ENCODE measurements around the gene CLK2. TPM values are rescaled to one million over a fixed set of nuclear protein-coding genes. Genes with fewer than 3 reads are reported as not detected.

Gene CLK2
- total and polyA plus RNA-seq, 2 of the 13 experiments (the other 11 are each of a cell fraction or from before 2014, with no cell fraction given) = 20.1 to 73.5 TPM

DNA sequence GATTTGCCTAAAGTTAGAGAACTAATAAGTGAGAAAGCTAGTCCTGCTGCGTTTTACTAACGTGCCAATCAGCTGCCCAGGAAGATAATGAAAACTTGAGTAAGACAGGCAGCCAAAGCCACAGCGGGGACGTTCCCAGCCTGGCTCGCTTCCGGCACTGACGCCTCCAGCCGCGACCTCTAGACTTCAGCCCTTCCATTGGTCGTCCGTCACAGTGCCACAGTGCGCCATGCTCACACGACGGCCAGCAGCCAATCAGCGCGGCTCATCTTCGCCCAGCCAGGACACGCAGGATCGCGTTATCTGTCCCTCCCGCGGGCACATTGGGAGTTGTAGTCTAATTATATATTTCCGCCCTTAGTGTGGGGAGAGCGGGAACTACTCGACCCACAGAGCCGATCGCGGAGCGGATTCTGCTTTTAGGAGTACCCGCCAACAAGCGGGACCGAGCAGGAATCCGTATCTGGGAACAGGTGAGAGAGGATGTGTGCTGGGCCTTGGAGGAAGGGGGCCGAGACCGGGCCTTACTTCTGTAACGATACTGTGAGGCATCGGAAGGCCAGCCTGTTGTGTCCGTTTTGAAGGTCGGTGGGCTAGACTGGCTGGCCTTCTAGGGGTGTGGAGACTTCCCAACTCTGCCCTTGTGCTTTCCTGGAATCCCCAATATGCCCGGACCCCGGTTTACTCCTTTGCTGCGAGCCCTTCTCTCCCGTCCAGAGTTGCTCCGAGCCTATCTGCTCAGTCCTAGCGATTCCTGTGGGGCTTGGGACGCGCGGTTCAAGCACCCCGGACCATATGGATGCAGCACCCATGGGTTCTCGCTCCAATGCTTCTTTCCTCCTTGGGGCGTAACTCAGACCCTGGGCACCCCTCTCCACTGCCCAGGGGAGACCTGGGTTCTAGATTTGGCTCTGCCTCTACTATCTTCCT is 35.5 kb upstream of the CLK2 start, which contains the start of gene FDPS (continued):
- TF ChIP-seq, protein P1, sequence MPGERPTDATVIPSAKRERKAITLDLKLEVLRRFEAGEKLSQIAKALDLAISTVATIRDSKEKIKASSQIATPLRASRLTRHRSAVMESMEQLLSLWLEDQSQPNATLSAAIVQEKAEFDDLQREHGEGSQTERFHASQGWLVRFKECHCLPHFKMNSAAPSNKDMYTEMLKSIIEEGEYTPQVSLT (CRISPR knock-in tag; IDR thresholded peaks at IDR 0.05; ENCODE audit: borderline replicate concordance, low read depth) = no peak
- TF ChIP-seq MIXL1 (CRISPR knock-in tag; IDR thresholded peaks at IDR 0.05) (peak; percentile 95), CREB1 (IDR thresholded peaks at IDR 0.05) (peak; percentile 92), CREB1 (CRISPR knock-in tag; IDR thresholded peaks at IDR 0.05) (peak; percentile 99), ARNT2 (CRISPR knock-in tag; IDR thresholded peaks at IDR 0.05; ENCODE audit: low read depth) (peak; percentile 49; the same call in 1 of the 2 replicates), RCOR2 (CRISPR knock-in tag; IDR thresholded peaks at IDR 0.05) (no peak), ZNF558 (CRISPR knock-in tag; IDR thresholded peaks at IDR 0.05; ENCODE audit: borderline replicate concordance) (0 out of 2 replicates have a peak, but pooled peaks have one; percentile 66), FOSL2 (CRISPR knock-in tag; IDR thresholded peaks at IDR 0.05) (0 out of 2 replicates have a peak, but pooled peaks have one; percentile 29), ZNF451 (CRISPR knock-in tag; IDR thresholded peaks at IDR 0.05) (0 out of 2 replicates have a peak, but pooled peaks have one; percentile 86), KLF12 (CRISPR knock-in tag; IDR thresholded peaks at IDR 0.05; ENCODE audit: borderline replicate concordance) (peak; percentile 72), ZNF776 (CRISPR knock-in tag; IDR thresholded peaks at IDR 0.05) (no peak), KAT7 (CRISPR knock-in tag; IDR thresholded peaks at IDR 0.05; ENCODE audit: borderline replicate concordance) (0 out of 2 replicates have a peak, but pooled peaks have one; percentile 56), ZSCAN9 (CRISPR knock-in tag; IDR thresholded peaks at IDR 0.05; ENCODE audit: borderline replicate concordance) (no peak; the same call in 1 of the 2 replicates), GATAD2A (CRISPR knock-in tag; IDR thresholded peaks at IDR 0.05) (peak; percentile 58; the same call in 1 of the 2 replicates), BORCS8-MEF2B (CRISPR knock-in tag; IDR thresholded peaks at IDR 0.05) (peak; percentile 84; the same call in 1 of the 2 replicates), CHD2 (IDR thresholded peaks at IDR 0.05; ENCODE audit: low read depth, low read length) (peak; percentile 92), ZNF501 (CRISPR knock-in tag; IDR thresholded peaks at IDR 0.05) (0 out of 2 replicates have a peak, but pooled peaks have one; percentile 31)
- TF ChIP-seq, protein P2, sequence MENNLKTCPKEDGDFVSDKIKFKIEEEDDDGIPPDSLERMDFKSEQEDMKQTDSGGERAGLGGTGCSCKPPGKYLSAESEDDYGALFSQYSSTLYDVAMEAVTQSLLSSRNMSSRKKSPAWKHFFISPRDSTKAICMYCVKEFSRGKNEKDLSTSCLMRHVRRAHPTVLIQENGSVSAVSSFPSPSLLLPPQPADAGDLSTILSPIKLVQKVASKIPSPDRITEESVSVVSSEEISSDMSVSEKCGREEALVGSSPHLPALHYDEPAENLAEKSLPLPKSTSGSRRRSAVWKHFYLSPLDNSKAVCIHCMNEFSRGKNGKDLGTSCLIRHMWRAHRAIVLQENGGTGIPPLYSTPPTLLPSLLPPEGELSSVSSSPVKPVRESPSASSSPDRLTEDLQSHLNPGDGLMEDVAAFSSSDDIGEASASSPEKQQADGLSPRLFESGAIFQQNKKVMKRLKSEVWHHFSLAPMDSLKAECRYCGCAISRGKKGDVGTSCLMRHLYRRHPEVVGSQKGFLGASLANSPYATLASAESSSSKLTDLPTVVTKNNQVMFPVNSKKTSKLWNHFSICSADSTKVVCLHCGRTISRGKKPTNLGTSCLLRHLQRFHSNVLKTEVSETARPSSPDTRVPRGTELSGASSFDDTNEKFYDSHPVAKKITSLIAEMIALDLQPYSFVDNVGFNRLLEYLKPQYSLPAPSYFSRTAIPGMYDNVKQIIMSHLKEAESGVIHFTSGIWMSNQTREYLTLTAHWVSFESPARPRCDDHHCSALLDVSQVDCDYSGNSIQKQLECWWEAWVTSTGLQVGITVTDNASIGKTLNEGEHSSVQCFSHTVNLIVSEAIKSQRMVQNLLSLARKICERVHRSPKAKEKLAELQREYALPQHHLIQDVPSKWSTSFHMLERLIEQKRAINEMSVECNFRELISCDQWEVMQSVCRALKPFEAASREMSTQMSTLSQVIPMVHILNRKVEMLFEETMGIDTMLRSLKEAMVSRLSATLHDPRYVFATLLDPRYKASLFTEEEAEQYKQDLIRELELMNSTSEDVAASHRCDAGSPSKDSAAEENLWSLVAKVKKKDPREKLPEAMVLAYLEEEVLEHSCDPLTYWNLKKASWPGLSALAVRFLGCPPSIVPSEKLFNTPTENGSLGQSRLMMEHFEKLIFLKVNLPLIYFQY (CRISPR knock-in tag; IDR thresholded peaks at IDR 0.05; ENCODE audit: borderline replicate concordance) = peak; percentile 48; the same call in 1 of the 2 replicates
- TF ChIP-seq, protein P3, sequence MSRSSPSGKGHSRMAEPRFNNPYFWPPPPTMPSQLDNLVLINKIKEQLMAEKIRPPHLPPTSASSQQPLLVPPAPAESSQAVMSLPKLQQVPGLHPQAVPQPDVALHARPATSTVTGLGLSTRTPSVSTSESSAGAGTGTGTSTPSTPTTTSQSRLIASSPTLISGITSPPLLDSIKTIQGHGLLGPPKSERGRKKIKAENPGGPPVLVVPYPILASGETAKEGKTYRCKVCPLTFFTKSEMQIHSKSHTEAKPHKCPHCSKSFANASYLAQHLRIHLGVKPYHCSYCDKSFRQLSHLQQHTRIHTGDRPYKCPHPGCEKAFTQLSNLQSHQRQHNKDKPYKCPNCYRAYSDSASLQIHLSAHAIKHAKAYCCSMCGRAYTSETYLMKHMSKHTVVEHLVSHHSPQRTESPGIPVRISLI (CRISPR knock-in tag; IDR thresholded peaks at IDR 0.05; ENCODE audit: borderline replicate concordance) = no peak
- TF ChIP-seq, protein P4, sequence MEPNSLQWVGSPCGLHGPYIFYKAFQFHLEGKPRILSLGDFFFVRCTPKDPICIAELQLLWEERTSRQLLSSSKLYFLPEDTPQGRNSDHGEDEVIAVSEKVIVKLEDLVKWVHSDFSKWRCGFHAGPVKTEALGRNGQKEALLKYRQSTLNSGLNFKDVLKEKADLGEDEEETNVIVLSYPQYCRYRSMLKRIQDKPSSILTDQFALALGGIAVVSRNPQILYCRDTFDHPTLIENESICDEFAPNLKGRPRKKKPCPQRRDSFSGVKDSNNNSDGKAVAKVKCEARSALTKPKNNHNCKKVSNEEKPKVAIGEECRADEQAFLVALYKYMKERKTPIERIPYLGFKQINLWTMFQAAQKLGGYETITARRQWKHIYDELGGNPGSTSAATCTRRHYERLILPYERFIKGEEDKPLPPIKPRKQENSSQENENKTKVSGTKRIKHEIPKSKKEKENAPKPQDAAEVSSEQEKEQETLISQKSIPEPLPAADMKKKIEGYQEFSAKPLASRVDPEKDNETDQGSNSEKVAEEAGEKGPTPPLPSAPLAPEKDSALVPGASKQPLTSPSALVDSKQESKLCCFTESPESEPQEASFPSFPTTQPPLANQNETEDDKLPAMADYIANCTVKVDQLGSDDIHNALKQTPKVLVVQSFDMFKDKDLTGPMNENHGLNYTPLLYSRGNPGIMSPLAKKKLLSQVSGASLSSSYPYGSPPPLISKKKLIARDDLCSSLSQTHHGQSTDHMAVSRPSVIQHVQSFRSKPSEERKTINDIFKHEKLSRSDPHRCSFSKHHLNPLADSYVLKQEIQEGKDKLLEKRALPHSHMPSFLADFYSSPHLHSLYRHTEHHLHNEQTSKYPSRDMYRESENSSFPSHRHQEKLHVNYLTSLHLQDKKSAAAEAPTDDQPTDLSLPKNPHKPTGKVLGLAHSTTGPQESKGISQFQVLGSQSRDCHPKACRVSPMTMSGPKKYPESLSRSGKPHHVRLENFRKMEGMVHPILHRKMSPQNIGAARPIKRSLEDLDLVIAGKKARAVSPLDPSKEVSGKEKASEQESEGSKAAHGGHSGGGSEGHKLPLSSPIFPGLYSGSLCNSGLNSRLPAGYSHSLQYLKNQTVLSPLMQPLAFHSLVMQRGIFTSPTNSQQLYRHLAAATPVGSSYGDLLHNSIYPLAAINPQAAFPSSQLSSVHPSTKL (CRISPR knock-in tag; IDR thresholded peaks at IDR 0.05) = 0 out of 2 replicates have a peak, but pooled peaks have one; percentile 25

Measured in HepG2 (cell line).